Activated naive CD8-positive, alpha-beta T cell treated with anti-CD3 and anti-CD28 coated beads, Interleukin-2, amount 50 U/mL, for 16 hours (primary cell): ENCODE results near the gene HSPB2.
A peak's percentile ranks its signal among the peaks of the same experiment; 100 is the strongest.
"Not testable (repeated sequence)": the region's sequence is repeated elsewhere in the genome, so short reads cannot be mapped to it uniquely, and the experiment has no call there.

Source experiments
- DNase-seq: peaks from one replicate; pipeline ENCODE4 v3.0.0-alpha.2; 2020; ENCODE audit warnings: low read depth, low spot score

Gene HSPB2

DNA sequence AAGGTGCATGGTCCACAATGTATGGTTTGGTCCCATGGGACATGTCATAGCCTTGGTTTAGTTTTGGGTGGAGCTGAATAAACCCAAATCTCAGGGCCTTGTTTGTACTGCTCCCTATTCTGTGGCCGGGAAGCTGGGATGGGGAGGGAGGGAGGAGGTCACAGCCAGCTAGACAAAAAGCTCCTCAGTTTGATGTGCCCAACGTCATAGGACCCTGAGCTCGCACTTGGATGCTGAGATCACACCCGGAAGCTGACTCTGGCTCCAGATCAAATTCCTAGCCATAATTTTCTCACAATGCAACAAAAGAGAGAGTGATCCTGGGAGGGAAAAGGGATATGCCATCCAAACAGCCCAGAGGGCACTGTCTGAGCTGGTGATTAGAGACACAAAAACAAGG, 1.5 kb downstream of the HSPB2 start:
- DNase-seq, result no peak

DNA sequence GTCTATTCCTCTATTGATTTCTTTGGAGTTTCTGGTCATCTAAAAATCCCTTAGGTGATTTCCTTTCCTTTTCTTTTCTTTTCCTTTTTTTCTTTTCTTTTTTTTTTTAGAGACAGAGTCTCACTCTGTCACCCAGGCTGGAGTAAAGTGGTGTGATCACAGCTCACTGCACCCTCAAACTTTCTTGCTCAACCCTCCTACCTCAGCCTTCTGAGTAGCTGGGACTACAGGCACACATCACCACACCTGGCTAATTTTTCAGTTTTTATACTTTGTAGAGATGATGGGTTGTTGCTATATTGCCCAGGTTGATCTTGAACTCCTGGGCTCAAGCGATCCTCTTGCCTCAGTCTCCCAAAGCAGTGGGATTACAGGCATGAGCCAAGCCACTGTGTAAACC, 4.2 kb downstream of the HSPB2 start:
- no peak for DNase-seq

DNA sequence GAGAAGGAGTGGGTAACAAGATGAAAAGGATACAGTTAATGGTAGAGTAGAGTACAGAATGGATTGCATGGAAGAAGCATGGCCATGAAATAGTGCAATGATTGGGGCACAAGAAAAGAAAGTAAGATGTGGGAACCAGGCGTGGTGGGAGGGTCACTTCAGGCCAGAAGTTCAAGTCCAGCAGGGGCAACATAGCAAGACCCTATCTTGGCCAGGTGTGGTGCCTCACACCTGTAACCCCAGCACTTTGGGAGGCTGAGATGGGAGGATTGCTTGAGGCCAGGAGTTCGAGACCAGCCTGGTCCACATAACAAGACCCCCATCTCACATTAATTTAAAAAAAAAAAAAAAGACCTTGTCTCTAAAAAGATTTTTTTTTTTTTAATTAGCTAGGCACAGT, 4.8 kb downstream of the HSPB2 start:
- no peak for DNase-seq

DNA sequence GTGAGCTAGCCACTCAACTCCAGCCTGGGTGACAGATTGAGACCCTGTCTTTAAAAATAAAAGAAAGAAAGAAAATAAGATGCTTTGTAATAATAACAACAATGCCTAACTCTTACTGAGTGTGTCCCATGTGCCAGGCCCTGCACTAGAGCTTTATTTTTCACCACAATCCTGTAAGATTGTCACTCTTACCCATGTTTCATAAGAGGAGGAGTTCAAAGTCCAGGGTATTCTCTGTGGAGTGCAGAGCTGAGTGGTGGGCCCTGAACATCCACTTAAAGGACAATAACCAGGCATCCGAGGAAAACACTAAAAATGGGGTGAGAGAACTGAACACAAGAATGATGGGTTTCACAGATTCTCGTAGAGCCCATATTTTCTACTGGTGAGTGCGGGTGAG, 5.3 kb downstream of the HSPB2 start:
- no peak for DNase-seq

DNA sequence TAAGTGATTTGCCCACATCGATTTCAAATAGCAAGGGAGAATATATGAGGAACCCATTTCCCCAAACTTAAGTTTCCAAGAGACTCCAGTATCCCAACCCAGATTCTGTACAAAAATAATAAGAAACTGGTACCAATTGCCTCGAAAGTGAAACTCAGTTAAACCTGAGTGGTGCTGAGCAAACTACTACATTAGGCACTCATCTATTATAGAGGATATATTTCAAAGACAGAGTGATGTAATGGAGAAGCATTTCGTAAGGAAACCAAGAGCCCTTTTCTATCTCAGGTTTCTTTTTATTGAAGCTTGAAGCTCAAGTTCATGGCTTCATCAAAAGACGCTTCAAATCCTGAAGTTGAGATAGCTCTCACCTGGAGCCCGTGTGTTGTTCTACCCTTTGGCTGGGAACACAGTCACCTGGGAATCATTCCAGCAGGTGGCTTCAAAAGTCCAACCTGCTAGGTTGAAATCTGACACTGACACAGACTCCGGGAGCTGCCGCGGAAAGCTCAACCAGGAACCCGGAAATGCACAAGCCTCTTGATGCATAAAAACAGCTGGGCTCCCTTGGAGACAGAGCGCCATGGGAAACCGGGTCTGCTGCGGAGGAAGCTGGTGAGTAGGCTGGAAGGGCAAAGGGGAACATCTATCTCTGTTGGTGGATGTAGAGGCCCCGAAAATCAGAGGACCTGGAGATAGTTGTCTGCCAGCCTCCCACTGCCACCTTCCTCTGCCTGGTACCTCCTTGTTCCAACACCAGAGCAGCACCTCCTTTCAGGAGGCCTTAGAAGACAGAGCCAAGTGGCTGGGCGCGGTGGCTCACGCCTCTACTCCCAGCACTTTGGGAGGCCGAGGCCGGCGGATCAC, 6.1 kb downstream of the HSPB2 start, which contains the start of gene C11orf52:
Gene C11orf52, plus strand, starts transcription at position 524 of the 867 bp plus-strand sequence. Its CDS starts 60 bp downstream, at position 584.
- no peak for DNase-seq

DNA sequence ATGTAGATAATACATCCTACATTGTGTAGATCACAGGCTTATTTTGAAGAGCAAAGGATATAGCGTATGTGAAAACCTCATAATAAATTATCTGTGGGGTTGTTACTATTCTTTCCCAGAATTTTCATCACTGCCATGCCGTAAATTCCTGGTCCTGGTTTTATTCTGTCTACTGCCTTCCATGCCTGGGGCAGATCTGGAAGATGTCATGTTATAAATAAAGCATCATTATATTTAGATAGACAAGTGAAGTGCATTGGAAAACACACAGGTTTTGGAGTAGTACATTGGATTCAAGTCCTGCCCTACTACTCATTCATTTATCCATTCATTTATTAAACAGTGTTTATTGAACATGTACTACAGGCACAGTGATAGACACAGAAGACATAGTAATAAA, 8.4 kb downstream of the HSPB2 start:
- no peak for DNase-seq

DNA sequence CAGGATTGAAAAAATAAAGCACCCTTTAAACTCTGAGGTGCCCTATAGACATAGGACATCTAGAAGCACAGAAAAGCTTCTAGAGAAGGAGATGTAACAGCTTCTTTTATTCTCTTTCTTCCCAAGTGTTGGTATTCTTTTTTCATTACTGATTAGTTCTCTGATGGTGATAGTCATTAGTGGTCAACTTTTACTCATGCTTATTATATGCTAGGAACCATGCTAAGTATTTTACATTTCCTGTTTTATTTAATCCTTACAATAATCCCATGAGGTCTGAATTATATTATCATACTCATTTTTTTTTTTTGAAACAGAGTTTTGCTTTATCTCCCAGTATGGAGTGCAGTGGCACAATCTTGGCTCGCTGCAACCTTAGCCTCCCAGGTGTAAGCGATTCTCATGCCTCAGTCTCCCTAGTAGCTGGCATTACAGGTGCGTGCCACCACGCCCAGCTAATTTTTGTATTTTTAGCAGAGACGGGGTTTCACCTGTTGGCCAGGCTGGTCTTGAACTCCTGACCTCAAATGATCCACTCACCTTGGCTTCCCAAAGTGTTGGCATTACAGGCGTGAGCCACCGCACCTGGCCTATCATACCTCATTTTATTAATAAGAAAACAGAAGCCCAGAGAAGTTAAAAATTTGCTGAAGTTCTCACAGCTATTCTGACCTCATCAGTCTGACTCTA, 9.2 kb downstream of the HSPB2 start:
- no peak for DNase-seq

DNA sequence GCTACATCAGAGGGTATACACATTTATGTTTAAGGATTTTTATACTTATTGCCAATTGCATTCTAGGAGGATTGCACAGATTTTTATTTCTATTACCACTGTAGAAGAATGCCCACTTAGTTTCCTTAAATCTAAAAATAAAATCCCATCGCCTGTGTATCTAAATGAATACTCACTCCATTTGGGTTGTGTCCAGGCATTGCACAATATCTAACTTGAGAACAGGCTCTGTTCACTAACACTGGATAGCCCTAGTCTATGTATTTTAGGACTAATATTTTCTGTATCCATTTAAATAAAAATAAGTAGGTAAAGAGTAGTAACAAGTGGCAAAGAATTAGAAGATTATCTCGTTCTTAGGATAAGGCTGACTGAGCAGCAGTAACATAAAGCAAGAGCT, 10.3 kb downstream of the HSPB2 start:
- no peak for DNase-seq

DNA sequence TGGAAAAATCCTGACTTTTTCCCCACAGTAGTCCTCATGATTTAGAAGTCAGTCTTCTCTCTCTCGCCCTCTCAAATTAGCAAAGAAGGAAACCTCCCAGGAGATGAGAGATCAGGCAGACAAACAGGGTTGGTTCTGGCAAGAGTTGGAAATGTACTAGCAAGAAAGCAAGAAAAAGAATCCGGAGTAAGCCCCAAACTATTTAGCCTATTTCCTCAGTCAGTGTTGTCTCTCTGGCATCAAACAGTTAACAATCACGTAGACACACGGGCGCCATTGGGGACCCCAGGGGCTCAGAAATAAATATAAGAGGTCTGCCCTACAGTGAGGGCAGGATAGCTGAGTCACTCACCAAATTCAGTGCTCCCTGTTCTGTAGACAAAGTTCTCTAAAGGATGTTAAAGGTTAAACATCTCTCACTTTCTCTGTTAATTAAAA, 10.8 kb downstream of the HSPB2 start:
- DNase-seq, result no peak

DNA sequence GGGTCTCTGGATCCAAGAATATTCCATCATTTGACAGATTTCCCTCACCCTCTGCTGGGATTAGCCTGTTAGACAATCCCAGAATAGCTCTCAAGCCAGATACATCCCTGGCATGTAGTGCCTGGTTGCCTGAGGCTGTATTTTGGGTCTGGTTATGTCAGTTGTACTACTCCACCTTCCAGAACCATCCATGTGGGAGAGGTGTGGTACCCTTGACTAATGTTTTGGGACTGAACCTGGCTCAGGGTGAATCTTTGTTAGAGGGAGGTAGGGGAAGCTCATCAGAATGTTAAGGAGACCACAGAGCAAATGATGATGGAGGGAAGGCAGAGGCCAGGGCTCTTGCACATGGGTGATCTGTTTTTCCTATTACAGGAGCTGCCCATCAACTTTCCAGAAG, 11.4 kb downstream of the HSPB2 start:
- no peak for DNase-seq

DNA sequence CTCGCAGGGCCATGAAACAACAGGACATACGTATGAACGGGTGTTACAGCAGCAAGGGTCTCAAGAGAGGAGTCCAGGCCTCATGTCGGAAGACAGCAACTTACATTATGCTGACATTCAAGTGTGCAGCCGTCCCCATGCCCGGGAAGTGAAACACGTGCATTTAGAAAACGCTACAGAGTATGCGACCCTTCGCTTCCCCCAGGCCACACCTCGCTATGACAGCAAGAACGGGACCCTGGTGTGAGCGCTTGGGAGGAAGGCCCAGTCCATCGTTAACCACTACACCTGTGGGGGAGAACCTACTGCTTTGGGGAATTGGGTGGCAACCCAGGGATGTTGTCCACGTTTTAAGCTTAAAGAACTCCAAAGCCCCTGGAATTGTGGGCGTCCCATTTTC, 13.4 kb downstream of the HSPB2 start:
- DNase-seq, result no peak

DNA sequence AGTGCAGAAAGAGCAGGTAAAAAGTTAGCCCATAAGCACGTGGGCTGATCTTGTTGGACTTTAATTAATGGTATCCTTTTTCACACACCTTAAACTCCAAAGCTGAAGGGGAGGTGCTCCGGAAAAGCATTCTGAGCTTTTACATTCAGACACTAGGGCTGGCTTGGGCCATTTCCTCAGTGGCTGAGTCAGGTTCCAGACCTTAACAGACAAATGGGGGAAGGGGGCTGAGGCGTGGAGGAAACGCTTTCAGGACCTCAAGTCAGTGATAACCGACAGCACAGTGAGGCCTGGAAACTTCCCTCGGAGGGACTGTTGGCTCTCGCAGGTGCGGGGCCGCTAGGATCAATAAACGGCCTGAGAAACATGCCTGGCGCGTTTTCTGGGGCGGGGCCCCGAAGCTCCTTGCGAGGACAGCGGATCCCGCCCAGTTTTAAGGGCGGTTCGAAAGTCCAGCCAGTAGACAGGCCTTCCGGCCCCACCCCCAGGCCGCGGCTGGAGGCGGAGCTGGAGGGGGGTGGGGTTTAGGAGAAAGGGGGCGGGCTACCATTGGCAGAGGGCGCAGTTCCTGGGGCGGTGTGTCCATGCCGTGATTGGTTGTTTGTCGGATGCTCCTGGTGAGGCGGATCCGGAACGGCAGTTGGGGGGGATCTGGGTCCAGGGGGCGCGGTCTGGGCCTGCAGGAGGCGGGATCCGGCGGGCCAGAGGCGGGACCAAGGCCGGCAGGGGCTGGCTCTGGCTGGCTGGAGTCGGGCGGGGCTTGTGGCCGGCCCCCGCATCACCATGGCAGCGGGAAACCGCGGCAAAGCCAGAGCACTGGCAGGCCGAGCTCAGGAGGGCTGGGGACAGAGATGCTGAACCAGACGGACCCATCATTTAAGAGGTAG, 14.2 kb downstream of the HSPB2 start:
- DNase-seq, result peak; percentile 90

DNA sequence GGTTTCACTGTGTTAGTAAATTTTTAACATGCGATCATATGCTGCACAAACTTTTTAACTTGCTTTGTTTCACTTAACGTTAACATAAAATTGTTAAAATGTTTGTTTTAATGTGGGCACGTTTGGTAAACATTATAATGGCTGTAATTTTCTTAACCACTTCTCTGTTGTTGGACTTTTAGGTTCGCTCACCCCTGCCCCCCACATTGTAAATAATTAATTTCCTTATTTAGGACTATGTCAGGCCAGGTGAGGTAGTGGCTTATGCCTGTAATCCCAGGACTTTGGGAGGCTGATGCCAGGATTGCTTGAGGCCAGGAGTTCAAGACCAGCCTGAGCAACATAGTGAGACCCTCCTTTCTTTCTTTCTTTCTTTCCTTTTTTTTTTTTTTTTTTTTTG, 17.9 kb downstream of the HSPB2 start:
- DNase-seq, result no peak

DNA sequence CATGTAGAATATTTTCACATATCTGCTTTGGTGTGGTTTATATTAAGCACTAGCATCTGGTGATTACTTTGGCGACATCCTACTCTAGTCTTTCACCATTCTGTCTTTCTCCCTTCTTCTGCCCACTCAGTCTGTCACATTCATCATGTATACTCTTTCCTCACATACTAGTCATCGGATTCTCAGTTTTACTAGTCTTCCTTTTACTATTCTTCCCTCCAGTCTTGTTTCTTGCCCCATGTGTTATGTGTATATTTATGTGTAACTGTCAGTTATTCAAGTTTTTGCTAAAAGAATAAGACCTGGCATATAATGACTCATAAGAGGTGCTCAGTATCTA, 20.0 kb downstream of the HSPB2 start:
- no peak for DNase-seq

DNA sequence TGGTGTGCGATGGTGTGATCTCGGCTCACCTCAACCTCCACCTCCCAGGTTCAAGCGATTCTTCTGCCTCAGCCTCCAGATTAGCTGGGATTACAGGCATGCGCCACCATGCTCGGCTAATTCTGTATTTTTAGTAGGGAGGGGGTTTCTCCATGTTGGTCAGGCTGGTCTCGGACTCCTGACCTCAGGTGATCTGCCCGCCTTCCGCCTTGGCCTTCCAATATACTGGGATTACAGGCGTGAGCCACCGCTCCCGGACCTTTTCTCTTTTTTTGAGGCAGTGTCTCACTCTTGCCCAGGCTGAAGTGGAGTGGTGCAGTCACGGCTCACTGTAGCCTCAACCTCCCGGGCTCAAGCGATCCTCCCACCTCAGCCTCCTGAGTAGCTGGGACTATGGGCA, 20.6 kb downstream of the HSPB2 start:
- DNase-seq, result not testable (repeated sequence)

DNA sequence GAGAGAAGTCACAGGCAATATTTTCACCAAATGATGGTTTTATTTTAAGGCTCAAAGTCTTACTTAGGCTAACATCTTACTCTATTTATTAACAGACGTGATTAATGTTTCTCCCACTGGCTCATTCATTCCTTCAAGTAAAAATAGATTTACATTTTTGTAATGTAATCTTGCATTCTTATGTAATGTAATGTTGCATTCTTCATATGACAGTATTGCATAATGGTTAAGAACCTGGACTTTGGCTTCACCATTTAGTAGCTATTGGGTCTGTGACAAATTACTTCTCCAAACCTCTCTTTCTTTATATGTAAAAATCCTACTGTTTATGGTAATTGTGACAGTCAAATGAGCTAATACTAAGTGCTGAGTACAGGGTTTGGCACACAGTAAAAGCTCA, 21.3 kb downstream of the HSPB2 start:
- DNase-seq, result no peak

DNA sequence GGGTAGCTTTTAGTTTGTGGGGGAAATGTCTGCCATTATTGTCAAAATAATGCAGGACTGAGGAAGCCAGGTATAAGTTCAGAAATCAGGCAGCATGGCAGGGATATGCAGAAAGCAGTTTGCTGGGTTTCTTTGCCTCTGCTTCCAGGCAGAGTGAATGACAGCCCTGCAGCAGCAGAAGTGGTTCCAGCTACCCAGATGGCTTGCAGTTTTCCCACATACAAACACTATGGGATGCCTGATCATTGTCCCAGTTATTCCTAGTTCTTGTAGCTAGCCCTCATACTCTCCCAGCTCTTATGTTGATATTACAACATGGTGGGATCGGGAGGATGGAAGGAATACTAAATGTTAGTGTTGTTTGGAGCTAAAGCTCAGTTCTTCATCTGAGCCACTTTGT, 21.8 kb downstream of the HSPB2 start:
- DNase-seq, result no peak

DNA sequence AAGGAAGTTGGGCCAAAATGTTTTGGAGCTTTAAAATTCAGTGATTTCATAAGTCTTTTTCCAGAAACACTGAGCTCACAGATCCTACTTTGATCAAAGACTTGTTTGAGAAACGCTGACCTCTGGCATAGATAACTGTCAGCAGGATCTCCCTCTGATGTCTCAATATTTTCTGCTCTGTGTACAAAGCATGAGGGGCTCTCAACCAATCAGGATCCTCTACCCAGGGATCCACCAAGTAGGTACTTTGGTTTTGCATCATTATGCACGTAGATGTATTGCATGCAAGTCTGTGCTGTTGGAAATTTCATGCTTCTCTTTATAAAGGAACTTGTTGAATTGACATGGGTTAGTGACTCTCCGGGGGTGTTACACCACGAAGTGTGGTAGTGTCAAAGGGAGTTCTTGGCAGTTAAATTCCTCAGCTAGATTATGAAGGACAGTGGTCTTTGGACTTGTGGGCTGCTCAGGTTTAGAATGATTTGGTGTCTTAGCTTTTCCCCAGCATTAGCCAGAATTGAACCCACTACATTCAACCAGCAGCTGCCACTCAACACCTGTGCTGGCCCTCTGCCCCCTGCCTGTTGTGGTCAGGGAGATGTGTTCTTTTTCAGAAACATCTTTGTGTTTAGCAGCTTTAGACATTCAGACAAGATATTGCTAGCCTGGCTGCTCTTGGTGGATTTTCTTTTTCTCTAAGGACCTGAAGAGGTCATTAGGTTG, 22.9 kb downstream of the HSPB2 start:
- DNase-seq, result no peak

DNA sequence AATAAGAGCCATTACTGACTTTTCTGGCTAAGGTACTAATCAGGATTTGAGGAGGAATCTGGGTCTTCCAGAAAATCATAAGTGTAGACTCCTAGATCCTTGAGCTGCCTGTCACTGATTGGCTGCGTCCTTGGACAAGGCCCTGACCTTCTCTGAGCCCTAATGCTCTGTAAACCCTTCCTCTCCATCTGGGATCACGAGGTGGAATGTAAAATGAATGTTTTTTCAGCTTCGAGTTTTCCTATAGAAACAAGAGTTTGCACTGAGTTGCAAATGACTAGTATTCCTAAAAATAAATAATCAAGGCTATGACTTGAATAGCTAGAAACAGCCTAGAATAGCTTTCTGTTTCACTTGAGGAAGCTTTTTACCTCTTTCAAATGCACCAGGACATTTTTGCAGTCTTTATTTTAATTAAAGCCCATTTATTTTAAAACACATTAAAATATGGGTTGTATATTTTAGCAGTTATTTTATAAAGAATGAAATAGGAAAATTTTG, 23.6 kb downstream of the HSPB2 start:
- no peak for DNase-seq

DNA sequence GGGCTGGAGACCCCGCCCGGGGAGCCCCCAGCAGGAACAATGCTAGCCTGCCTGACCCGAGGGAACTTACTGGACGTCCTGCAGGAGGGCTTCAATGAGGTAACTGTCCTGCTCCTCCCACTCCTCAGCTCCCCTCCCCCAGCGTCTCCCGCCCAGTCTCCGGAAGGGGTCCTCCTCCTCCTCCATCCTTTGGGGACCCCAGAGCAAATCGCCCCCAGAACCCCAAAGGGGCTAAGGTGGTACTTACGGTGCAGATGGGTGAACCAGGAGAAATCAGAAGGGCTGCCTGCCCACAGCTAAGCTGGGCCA, 24.9 kb downstream of the HSPB2 start:
- no peak for DNase-seq

DNA sequence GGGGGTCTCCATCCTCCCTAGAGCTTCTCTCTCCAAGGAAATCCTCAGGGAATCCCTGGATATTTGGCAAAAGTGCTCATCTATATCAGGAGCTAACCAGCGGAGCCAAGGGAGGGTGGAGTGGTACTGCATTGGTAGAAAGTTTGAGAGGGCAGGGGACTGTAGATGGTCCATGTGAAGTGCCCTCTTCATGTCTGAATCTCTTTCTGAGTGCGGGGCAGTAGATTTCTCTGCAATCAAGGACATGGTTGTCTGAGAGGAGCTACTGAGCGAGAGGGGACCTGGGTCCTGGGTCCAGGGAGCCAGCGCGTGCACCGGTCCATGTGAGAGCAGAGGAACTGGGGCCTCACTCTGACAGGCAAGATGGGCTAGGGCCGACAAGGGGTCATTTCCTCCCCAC, 25.3 kb downstream of the HSPB2 start:
- no peak for DNase-seq
